GM21367 (cell line): Measurements from ENCODE around the gene HHIP.

Experiments
- ATAC-seq: cut with Tn5 transposase; IDR thresholded peaks from one replicate; pipeline ENCODE4 v1.9.1; 2021; ENCODE audit not compliant: unreplicated experiment

The HHIP gene

GRCh38 chr4:144656850-144657249 lies 10.9 kb downstream of the HHIP start:
- ATAC-seq = no peak

- no peak for ATAC-seq
These were observed 12.1 kb downstream of the HHIP start for GRCh38 chr4:144658015-144658567.

DNA sequence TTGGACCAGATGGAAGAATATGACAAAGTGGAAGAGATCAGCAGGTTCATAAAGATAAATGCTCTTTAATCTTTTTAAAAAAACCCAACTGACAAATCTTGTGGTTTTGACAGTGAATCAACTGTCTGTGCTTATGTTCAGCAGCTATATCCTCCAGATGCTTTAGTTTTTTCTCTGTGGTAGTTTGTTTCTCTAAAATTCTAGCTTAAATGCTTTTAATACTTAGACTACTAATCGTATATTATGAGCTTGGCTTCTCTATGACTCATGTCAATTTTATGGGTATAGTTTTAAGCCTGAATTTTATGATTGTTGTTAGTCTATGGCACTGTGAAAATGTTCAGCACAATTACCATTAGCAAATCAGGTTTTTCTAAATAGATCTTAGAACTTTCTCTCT lies 12.9 kb downstream of the HHIP start:
- no peak for ATAC-seq

- ATAC-seq = no peak
These were observed 13.5 kb downstream of the HHIP start for GRCh38 chr4:144659447-144659846.

DNA sequence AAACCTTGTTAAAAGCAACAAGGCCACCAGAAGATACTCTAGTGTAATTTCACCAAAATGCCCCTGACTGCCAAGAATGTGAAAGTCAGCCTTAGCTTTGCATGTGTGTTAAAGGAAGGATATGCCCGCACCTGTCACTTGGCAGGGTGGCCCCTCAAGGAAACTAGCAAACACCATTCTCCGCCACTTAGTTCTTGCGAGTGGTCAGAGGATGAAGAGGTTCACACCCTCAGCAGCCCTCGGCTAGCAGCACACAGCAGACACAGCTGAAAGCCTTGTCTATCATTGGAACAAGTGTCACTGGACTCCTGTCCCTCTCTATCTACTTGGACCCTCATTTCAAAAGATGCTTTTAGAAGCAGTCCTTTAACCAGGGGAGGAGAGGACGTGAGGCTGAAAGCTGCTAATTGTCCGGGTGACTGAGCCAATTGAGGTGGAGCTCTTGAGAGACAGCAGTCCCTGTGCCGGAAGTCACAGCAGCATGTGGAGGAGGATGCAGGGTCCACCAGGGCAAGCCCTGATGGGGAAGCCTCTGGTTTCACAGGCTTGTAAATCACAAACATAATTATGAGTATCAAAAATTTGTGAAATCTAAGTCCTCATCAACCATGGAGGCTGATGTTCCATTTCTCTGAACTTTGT lies 18.0 kb downstream of the HHIP start:
- ATAC-seq = no peak

DNA sequence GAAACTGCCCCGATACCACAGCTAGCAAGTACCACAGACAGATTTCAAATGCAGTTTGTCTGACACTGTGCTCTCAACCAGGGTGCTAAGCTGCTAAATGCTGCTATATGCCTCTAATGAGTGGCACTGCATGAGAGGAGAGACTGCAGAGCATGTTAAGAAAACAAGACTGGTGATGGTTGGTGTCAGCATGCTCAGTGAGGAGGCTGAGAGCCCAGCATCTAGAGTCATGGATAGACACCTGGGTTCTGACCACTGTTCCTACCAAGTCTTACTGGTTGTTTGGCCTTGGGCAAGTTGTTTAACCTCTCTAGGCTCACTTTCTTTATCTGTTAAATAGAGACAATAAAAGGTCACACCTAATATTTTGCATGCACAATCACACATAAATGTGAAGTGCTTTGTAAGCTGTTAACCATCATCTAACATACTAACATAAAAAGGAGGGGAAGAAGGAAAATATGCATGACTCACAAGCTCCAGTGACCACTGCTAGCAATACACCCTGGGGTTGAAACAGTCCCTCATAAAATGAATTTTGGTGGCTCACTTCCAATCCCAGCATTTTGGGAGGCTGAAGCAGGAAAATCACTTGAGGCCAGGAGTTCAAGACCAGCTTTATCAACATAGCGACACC lies 20.7 kb downstream of the HHIP start:
- no peak for ATAC-seq

DNA sequence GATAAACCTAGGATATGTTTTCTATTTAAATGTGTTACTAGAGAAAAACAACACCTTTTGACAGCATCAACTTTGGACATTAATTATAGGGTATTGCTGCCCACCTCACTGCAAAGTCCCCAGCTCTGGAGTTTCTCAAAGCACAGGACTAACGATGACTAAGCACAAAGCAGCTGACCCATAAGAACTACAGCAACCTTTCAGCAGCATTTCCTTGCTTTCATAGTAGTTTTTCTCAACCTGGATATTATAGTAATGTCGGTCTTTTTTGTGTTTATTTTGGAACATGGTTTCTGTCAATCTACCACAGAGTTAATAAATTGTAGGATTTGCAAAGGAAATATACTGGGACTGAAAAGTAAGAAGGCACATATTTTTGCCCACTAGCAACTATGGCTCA lies 21.5 kb downstream of the HHIP start:
- ATAC-seq = no peak

- ATAC-seq = no peak
These were observed 24.8 kb downstream of the HHIP start for GRCh38 chr4:144670776-144671175.

DNA sequence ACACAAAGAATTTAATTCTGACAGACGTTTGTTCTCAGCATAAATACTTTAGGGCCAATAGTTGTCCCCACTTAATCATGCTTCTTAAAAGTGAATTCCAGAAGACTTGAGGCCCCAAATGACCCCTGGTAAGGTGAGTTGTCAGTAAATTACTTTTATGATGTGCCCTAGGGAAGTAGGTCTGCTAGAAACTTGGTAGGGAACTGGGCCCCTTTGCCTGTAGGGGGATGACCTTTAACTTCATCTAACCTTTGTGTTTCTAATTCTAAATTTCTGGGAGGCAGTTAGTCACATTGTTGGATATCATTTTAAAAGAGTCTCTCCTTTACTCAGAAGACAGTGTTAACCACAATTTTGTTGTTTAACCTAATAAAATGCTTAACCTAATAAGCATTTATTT lies 28.8 kb downstream of the HHIP start:
- no peak for ATAC-seq

- no peak for ATAC-seq
These were observed 35.9 kb downstream of the HHIP start for GRCh38 chr4:144681806-144682205.

GRCh38 chr4:144683516-144683915 lies 37.6 kb downstream of the HHIP start:
- no peak for ATAC-seq

DNA sequence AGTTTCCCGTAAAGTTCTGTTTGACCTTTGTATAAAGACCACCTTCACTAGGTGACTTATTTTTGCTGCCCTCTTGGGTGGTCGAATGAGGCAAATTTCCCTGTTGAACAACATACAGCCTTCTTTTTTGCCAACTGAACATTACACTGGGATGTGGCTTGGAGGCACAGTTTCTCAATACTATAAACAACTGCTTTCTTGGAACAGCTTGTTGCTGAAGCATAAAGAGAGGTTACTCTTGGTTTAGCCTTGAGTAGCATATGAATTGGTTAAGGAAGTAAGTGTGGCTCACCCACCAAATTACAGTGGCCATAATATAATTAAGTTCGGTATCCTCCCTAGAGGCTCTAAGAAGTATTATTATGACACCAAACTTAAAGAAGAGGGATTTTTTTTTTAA lies 40.0 kb downstream of the HHIP start:
- no peak for ATAC-seq

GRCh38 chr4:144686921-144687320 lies 41.0 kb downstream of the HHIP start:
- ATAC-seq = no peak

DNA sequence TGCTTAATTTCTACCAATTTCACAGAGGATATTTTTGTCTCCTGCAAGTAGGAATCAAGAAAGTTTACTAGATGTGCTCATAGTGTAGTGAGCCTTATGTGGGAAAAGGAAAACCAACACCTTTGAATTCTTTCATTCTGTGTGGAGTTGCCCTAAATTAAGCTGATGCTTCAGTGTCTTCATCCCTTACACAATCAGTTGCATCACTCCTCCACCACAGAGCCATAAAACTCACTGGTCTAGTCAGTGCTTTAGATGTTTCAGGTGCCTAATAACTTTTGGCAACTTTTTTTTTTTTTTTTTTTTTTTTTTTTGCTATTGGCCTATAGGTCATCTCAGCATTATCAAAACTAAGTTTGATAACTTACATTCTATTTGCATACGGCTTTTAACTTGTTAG lies 41.5 kb downstream of the HHIP start:
- no peak for ATAC-seq

DNA sequence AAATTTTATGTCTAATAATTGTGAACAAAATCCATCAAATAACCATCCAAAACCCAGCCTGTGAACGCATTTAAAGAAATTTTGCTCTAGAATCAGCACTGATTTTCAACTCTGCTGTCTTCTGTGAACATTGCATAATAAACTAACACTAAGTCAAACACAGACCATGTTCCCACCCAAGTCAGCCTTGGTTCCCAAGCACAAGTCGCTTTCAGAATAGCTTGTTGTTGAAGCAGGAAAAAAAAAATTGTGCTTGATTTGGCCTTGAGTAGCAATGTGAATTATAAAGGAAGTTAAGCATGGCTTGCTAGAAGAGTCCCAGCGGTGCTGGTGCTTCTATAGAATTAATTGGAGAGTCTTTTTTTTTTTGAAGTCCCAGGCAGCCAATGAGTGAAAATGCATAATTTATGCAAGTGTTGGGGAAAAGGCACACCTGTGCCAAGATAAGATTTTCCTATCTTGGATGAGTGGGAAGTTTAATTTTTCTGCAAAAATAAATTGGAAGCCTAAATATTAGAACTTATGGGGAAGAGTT lies 42.1 kb downstream of the HHIP start:
- ATAC-seq = no peak

DNA sequence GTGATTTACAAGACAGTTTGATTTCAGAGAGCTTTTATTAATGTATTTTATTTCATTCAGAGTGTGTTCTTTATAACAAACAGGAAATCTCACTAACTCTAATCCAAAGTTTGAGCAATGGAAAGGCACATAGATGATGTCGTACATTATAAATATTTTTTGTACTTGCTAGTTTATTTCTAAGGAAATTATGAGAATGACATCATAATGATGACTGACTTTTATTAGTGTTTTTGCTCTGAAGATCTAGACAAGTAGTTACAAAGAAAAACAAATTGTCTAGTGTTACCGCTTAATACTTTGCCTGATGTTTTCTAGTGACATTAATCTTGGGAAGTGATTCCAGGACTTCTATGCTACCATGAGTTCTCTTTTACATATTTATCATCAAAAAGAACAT lies 43.2 kb downstream of the HHIP start:
- no peak for ATAC-seq

DNA sequence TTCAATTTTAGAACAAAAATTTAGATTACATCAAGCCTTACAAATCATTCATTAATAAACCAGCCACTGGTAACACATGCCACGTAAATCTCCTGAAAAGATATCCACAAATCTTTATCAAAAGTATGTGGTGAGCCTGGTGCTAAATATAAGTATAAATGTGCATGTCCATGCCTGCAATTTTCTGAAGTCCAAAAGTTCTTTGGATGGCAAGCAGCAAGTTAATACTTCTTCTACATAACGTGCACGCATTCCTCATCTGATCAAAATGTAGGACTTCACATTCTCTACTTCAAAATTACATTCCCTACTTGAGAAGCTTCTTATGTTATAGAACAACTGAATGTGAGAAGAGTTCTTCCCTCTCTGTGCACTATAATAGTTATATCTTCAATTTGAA lies 49.8 kb downstream of the HHIP start:
- ATAC-seq = no peak

GRCh38 chr4:144696376-144696775 lies 50.4 kb downstream of the HHIP start:
- no peak for ATAC-seq

GRCh38 chr4:144699565-144699964 lies 53.6 kb downstream of the HHIP start:
- ATAC-seq = no peak

DNA sequence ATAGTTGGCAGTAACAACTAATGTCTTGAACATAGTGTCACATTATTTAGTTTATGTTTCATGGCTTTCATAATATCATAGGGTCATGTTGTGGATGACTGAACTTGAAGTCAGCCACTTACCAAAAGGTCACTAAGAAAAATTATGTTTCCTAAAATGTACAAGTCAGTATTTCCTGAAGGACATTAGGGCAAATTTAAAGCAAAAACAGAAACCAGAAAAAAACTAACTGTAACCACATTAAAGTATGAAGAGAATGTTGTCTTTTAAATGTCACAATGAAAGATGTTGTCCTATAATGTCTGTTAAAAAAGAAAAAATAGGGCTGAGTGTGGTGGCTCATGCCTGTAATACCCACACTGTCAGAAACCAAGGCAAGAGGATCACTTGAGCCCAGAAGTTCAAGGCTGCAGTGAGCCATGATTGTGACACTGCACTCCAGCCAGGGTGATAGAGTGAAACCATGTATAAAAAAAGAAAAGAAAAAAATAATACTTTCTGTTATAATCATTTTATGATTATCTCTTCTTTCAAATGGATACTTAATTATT lies 55.8 kb downstream of the HHIP start:
- ATAC-seq = no peak

DNA sequence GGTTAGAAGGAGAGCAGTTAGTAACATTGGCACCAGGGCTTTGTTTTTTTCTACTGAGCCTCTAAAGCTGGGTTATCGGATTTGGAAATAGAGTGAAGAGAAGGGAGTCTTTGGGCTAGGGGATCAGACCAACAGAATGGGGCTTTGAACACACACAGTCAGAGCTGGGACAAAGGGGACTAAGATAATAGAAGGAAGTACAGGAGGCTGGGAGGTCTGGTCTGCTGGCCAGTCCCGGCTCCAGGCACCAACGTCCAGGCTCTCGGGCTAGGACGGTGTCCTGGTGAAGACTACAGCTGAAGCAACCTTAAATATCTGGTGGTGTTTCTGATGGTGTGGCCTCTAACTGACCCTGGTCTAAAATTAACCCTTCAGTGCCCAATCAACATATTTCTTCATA lies 57.5 kb downstream of the HHIP start:
- ATAC-seq = no peak
